ENCODE data around the gene PROK2.
A peak's percentile ranks its signal among the peaks of the same experiment; 100 is the strongest.

PROK2 gene

DNA sequence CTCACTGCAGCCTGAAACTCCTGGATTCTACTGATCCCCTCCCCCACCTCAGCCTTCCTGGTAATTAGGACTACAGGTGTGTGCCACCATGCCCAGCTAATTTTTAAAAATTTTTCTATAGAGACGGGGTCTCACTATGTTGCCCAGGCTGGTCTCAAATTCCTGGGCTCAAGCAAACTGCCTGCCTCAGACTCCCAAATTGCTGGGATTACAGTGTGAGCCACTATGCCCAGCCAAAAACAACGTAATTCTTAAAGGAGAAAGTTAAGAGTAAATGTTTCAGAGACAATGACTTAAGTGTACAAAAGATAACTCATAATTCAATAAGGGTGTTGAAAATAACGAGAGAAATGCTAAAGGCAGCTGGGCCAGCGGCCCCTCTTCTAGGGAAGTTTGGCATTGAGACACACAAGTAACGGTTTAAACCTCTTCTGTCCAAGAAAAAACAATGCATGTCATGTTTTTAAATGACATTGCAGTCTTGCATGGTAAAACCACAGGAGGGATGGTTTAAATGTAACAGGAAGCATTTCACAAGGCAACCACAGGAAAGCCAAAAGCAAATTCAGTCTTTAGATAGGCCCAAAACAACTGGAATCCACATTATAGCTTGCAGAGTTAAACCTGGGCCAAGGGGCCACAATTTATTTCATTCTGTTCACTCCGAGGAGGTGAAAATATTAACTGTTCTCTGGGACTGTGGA lies 5.1 kb downstream of the PROK2 start:
- no peaks in the 10 kb centered on the region for H3K9me3 Mint-ChIP-seq
- H3K4me3 Mint-ChIP-seq: no peak overlapping the region
- H3K27ac Mint-ChIP-seq: no peak overlapping the region
- H3K27me3 Mint-ChIP-seq: peaks cover 33% of the 10 kb centered on the region
- no peak for DNase-seq
- CTCF ChIA-PET: no interaction called here
- no peaks in the 10 kb centered on the region for H3K36me3 Mint-ChIP-seq
- peaks cover 24% of the 10 kb centered on the region for H3K4me1 Mint-ChIP-seq

DNA sequence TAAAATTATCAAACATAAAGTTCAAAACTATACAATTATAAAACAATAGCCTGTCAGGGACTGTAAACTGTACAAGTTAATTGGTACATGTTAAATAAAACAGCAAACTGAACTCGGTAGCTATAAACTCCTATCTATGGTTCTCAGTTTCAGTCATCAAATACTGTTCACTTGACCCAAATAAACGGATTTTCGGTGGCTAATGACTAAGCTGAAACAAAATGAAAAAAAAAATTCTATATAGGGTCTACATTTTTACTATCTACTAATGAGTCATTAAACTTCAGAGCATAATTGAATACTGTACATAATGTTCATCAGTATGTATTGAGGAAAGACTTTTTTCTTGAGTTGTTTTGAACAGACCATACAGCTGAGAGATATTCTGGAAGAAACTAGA lies 6.6 kb downstream of the PROK2 start:
- no peaks in the 10 kb centered on the region for H3K36me3 Mint-ChIP-seq
- H3K4me1 Mint-ChIP-seq: peaks cover 16% of the 10 kb centered on the region
- H3K27me3 Mint-ChIP-seq: peaks cover 22% of the 10 kb centered on the region
- H3K9me3 Mint-ChIP-seq: no peaks in the 10 kb centered on the region
- H3K27ac Mint-ChIP-seq: no peak overlapping the region
- CTCF ChIA-PET: no interaction called here
- DNase-seq: no peak
- H3K4me3 Mint-ChIP-seq: no peak overlapping the region

DNA sequence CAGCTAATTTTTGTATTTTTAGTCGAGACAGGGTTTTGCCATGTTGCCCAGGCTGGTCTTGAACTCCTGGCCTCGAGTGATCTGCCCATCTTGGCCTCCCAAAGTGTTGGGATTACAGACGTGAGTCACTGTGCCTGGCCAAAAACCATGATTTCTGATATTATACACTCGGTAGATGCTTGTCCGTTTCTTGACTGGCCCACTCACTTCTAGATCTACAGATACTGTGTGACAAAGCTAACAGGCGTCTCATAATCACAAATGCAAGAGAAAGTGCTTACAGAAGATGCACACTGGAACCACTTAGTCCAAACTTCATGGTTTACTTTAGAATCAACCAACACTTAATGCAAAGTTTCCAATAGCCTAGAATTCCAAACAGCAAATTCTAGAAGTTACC lies 8.4 kb downstream of the PROK2 start:
- Mint-ChIP-seq H3K27ac (no peak overlapping the region), H3K9me3 (no peaks in the 10 kb centered on the region), H3K4me3 (no peak overlapping the region), H3K36me3 (no peaks in the 10 kb centered on the region), H3K27me3 (peaks cover 20% of the 10 kb centered on the region), H3K4me1 (peaks cover 16% of the 10 kb centered on the region)
- no peak for DNase-seq
- CTCF ChIA-PET: no interaction called here

DNA sequence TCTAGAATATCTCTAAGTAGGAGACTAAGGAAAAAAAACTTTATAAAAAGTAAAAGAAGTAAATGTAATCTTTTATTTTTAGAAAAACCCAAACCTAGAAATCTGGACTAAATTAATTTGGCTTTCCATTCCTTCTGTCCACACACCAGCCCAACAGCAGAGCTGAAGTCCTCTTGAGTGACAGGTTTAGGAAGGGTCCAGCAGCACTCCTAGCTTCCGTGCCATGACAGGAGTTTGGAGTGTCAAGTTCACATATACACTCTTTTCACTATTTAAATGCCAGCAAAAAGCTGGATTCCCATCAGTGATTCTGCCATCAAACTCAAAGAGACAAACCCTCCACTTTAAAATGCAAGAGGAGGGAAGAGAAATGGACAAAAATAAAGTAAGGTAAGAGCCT lies 13.1 kb downstream of the PROK2 start:
- CTCF ChIA-PET: no interaction called here
- no peaks in the 10 kb centered on the region for H3K36me3 Mint-ChIP-seq
- H3K27ac Mint-ChIP-seq: no peak overlapping the region
- no peaks in the 10 kb centered on the region for H3K9me3 Mint-ChIP-seq
- no peak for DNase-seq
- H3K4me3 Mint-ChIP-seq: no peak overlapping the region
- no peaks in the 10 kb centered on the region for H3K4me1 Mint-ChIP-seq
- peaks cover 35% of the 10 kb centered on the region for H3K27me3 Mint-ChIP-seq

DNA sequence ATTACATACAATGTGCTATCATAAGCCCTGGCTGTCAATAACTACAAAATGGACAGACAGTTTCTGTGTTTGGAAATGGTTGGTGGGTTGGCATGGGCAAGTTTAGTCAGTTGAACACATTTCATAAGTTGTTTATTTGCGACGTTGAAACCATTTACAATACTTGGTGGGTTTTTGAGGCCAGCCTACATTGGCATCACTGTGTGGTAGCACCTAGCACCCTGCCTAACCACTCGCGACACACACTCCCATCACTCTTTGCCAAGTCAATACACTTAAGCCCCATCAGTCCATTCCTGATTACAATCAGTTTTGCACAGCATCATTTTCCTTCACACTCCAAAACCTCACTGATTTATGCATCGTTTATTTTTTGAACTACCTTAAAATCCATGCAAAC lies 13.8 kb downstream of the PROK2 start:
- Mint-ChIP-seq H3K4me3 (no peak overlapping the region), H3K27me3 (peaks cover 31% of the 10 kb centered on the region), H3K27ac (no peak overlapping the region), H3K9me3 (no peaks in the 10 kb centered on the region), H3K4me1 (no peaks in the 10 kb centered on the region), H3K36me3 (no peaks in the 10 kb centered on the region)
- no peak for DNase-seq
- CTCF ChIA-PET: no interaction called here

DNA sequence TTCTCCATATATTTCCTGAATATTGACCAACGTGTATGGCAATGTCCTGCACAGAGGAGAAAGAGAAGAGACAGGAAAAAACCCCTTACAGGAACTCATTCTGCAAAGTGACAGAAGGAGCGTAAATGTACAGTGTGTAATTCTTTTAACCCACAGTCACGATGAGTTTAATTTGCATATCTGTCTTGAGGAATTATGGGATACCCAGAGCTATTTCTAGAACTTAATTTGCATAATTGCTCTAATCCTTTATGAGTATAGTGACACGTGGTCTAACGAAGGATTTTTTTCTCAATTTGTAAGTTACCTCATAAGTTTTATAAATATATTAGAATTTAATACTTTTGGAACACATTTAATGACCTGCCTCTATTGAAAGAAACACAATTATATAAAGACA lies 21.5 kb downstream of the PROK2 start:
- DNase-seq: no peak
- Mint-ChIP-seq H3K36me3 (no peaks in the 10 kb centered on the region), H3K4me3 (no peak overlapping the region), H3K27me3 (peaks cover 43% of the 10 kb centered on the region), H3K27ac (no peak overlapping the region), H3K4me1 (no peaks in the 10 kb centered on the region), H3K9me3 (no peaks in the 10 kb centered on the region)
- CTCF ChIA-PET: interaction anchor here (0.6 kb wide), 1 partner anchor 1108 kb away, joined by 3 read pairs; no protein-coding TSS in a partner anchor

DNA sequence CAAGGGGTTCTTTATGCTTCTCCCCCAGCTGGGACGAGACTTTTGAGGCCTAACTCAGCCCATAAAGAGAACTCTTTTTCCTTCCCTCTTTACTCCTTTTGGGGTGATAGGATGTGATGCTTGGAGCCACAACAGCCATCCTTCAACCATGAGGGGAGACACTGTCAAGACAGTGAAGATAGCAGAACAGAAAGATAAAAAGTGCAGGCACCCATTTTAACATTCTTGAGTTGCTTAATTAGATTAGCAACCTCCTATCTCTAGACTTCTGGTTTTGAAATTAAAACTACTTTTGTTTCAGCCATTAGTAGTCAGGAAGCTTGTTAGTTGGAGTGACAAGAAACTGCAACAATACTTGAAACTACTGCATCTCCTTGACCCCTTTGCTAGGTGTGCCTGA lies 24.8 kb downstream of the PROK2 start:
- Mint-ChIP-seq H3K27ac (no peak overlapping the region), H3K27me3 (peaks cover 52% of the 10 kb centered on the region), H3K36me3 (peaks cover 2% of the 10 kb centered on the region), H3K9me3 (no peaks in the 10 kb centered on the region), H3K4me1 (peaks cover 2% of the 10 kb centered on the region), H3K4me3 (no peak overlapping the region)
- CTCF ChIA-PET: no interaction called here
- no peak for DNase-seq

DNA sequence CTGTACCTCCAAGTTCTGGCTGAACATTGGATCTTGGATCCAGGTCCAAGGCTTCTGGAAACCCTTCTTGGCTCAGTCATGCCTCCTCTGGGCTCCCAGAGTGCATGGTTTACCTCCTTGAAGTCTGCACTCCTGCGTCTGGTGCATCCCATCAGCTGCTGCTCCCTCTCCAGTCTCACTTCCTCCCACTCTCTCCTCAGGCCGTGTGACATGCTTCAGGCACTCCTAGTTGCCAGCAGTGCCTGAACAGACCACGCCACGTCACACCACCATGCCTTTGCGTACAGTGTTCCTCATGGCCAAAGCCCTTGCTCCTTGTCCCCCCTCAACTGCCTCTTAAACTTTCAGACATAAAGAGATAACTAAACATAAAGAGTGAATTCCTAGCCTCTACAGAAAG lies 25.5 kb downstream of the PROK2 start:
- Mint-ChIP-seq H3K4me3 (no peak overlapping the region), H3K27me3 (peaks cover 59% of the 10 kb centered on the region), H3K9me3 (no peaks in the 10 kb centered on the region), H3K4me1 (peaks cover 3% of the 10 kb centered on the region), H3K27ac (no peak overlapping the region), H3K36me3 (peaks cover 3% of the 10 kb centered on the region)
- no peak for DNase-seq
- CTCF ChIA-PET: no interaction called here

DNA sequence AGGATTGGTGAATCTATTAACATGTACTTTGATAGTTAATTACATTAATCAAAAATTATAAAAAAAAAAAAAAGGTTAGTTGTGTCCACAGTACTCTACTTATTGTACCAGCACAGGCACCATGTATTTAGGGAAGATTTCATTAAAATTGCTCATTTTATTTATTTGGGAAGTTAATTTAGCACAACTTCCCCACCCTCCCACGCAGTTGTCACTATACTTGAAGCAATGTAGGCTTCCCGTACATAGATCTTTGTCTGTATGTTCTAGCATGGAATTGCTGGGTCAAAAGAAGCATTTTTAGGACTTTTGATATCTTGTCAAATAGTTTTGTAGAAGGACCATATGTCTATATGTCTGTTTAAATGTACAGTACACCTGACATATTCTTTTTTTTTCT lies 26.9 kb downstream of the PROK2 start:
- peaks cover 3% of the 10 kb centered on the region for H3K36me3 Mint-ChIP-seq
- peaks cover 3% of the 10 kb centered on the region for H3K4me1 Mint-ChIP-seq
- CTCF ChIA-PET: no interaction called here
- no peak for DNase-seq
- peaks cover 66% of the 10 kb centered on the region for H3K27me3 Mint-ChIP-seq
- H3K27ac Mint-ChIP-seq: no peak overlapping the region
- H3K9me3 Mint-ChIP-seq: no peaks in the 10 kb centered on the region
- H3K4me3 Mint-ChIP-seq: no peak overlapping the region

DNA sequence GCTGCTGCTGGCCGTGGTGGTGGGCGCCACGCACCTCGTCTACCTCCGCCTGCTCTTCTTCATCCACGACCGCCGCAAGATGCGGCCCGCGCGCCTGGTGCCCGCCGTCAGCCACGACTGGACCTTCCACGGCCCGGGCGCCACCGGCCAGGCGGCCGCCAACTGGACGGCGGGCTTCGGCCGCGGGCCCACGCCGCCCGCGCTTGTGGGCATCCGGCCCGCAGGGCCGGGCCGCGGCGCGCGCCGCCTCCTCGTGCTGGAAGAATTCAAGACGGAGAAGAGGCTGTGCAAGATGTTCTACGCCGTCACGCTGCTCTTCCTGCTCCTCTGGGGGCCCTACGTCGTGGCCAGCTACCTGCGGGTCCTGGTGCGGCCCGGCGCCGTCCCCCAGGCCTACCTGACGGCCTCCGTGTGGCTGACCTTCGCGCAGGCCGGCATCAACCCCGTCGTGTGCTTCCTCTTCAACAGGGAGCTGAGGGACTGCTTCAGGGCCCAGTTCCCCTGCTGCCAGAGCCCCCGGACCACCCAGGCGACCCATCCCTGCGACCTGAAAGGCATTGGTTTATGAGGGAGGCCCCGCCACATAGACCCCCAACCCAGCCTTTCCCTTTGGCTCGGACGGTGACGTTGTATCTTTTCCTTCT lies 30.2 kb downstream of the PROK2 start:
- DNase-seq: no peak
- Mint-ChIP-seq H3K27me3 (peaks cover 78% of the 10 kb centered on the region), H3K4me1 (peaks cover 6% of the 10 kb centered on the region), H3K4me3 (peak overlapping the region; percentile 58), H3K27ac (no peak overlapping the region), H3K9me3 (no peaks in the 10 kb centered on the region), H3K36me3 (peaks cover 3% of the 10 kb centered on the region)
- CTCF ChIA-PET: interaction anchor here (1.1 kb wide), 1 partner anchor 44 kb away, joined by 3 read pairs; no protein-coding TSS in a partner anchor

DNA sequence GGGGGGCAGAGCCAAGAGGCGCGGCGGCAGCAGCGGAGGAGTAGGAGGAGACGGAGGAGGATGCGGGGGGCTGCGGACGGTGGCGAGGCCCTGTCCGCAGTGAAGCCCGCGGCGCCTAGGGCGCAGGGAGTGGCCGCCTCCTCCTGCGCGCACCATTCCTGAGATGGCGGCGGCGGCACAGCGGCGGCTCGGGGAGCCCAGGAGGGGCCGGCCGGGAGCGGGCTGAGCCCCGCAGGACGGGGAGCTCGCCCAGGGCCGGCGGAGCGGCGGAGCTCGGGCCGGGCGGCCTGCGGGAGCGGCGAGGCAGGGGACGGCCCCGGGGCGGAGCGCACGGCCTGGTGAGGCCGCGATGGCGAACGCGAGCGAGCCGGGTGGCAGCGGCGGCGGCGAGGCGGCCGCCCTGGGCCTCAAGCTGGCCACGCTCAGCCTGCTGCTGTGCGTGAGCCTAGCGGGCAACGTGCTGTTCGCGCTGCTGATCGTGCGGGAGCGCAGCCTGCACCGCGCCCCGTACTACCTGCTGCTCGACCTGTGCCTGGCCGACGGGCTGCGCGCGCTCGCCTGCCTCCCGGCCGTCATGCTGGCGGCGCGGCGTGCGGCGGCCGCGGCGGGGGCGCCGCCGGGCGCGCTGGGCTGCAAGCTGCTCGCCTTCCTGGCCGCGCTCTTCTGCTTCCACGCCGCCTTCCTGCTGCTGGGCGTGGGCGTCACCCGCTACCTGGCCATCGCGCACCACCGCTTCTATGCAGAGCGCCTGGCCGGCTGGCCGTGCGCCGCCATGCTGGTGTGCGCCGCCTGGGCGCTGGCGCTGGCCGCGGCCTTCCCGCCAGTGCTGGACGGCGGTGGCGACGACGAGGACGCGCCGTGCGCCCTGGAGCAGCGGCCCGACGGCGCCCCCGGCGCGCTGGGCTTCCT lies 31.0 kb downstream of the PROK2 start, which contains the start of gene GPR27:
TSS of gene GPR27 (plus strand) at position 155 of the 909 bp plus-strand sequence. CDS start at position 350, 195 bp downstream.
- peak; percentile 37 for DNase-seq

DNA sequence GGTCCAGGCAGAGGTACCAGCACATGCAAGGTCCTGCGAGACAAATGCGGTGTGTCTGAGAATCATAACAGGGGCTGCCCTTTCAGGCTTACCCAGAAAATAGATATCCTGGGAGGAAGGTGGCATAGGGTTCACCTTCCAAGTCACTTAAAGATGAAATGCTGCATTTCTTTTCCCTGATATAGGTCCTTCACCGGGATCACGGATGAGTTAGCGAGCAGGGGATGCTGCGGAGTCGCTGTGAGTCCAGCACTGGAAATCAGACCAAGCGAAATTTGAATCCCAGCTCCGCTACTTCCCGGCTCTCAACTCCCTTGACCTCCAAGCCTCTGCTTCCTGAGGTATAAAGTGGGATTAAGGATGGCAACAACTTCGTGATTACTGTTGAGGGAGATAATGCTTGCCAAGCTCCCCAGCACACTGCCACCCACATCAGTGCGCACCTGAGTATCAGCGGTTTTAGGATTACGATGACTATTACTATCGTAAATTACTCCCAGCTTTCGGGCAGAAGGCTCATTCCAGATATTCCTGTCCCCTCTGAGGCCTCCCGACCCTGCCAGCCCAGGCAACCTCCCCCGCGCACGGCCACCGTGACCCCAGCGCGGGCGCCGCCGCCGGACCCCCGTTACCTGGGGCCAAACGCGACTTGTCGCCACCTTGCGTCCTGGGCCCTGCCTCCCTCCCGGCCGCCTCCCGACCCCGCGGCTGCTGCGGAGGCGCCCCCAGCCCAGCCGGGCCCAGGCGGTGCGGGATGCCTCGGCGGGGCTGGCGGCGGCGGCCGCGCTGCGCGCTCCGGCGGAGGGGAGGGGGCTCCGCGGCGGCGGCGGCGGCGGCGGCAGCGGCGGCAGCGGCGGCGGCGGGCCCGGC lies 31.9 kb downstream of the PROK2 start:
- DNase-seq: no peak
- peaks cover 6% of the 10 kb centered on the region for H3K4me1 Mint-ChIP-seq
- H3K36me3 Mint-ChIP-seq: peaks cover 3% of the 10 kb centered on the region
- H3K27ac Mint-ChIP-seq: no peak overlapping the region
- CTCF ChIA-PET: interaction anchor here (0.7 to 1.8 kb wide), 3 partner anchors 16 to 42 kb away, joined by 3 to 8 read pairs (median 4); no protein-coding TSS in a partner anchor
- H3K27me3 Mint-ChIP-seq: peaks cover 70% of the 10 kb centered on the region
- peak overlapping the region; percentile 64 for H3K4me3 Mint-ChIP-seq
- no peaks in the 10 kb centered on the region for H3K9me3 Mint-ChIP-seq

More for the DNA sequence above, 31.0 kb downstream of the PROK2 start, which contains the start of gene GPR27:
- Mint-ChIP-seq H3K4me1 (peaks cover 6% of the 10 kb centered on the region), H3K27ac (no peak within 1 kb of the TSS), H3K36me3 (peaks cover 3% of the 10 kb centered on the region), H3K9me3 (no peaks in the 10 kb centered on the region), H3K27me3 (peaks cover 71% of the 10 kb centered on the region), H3K4me3 (peak within 1 kb of the TSS; percentile 64)
- CTCF ChIA-PET: interaction anchor here (1.0 to 1.8 kb wide), 2 partner anchors 24 to 43 kb away, joined by 3 to 8 read pairs; no protein-coding TSS in a partner anchor

DNA sequence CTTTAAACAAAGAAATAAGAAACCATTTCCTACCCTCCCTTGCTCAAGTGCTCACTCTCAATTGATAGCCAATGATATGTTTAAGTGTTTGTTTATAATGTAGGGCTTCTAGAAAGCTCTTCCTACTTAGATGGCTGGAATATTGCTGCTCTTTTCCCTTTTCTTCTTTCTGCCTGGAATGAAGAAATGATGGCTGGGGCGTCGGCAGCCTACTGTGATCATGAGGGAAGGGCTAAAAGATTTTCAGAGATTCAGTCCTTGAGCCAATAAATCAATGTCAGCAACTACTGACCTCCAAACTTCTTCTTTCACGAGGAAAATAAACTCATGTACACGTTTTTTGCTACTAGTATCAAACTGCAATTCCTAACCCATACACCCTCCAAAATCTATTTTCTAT lies 33.3 kb downstream of the PROK2 start:
- H3K27me3 Mint-ChIP-seq: peaks cover 60% of the 10 kb centered on the region
- H3K4me3 Mint-ChIP-seq: no peak overlapping the region
- H3K4me1 Mint-ChIP-seq: peaks cover 6% of the 10 kb centered on the region
- H3K9me3 Mint-ChIP-seq: no peaks in the 10 kb centered on the region
- peaks cover 3% of the 10 kb centered on the region for H3K36me3 Mint-ChIP-seq
- DNase-seq: no peak
- CTCF ChIA-PET: no interaction called here
- no peak overlapping the region for H3K27ac Mint-ChIP-seq

Data from activated naive CD4-positive, alpha-beta T cell treated with anti-CD3 and anti-CD28 coated beads, Interleukin-2, amount 10 ng/mL, durations not matched to agents 7 days and 5 days (primary cell).